Measurements from ENCODE around the gene SERPINA9.
"Not testable (repeated sequence)": the region's sequence is repeated elsewhere in the genome, so short reads cannot be mapped to it uniquely, and the experiment has no call there.

SERPINA9 gene

DNA sequence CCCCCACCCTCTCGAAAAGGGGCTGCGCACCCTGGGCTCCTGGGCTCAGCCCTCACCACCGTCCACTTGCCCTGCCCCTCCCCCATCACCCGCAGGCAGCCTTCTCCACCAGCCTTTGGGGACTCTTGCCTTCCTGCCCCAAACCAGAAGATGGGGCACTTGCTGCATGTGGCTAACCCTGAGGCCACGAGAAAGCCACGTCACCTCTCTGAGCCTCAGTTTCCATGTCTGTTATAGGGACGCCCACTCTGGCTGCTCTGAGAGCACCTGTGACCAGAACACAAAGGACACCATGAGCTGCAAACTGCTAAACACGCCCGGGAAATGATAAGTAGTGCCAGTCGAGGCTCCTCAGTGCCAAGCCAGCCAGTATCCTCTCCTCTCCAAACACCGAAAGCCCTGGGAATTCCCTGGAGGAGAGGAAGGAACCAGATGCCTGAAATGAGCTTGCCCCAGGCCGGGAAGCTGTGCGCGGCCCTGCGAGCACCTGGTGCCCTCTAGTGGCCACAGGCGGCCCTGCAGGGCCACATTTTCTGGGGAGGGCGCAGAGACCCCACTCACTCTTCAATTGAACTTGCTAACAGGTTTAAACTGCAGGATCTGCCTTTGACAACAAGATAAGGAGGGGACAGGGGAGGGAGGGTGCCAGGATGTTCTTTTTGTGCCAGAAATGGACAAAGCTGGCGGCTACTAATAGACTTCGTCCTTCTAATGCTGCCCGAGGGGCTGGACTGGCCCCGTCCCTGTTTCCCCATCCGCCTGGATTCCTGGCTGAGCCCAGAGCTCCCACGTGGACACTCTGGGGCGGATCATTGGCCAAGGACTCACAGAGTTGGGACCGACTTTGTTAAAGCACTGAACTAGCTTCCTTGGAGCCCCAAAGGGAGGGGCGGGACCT, 10.2 kb upstream of the SERPINA9 start:
- DNase-seq, result no peak

GRCh38 chr14:94484481-94484880, 8.5 kb upstream of the SERPINA9 start:
- DNase-seq, result no peak

GRCh38 chr14:94483729-94484275, 7.8 kb upstream of the SERPINA9 start:
- DNase-seq, result no peak

- no peak for DNase-seq
These were observed 7.1 kb upstream of the SERPINA9 start for GRCh38 chr14:94483071-94483451.

- not testable (repeated sequence) for DNase-seq
These were observed 6.4 kb upstream of the SERPINA9 start for GRCh38 chr14:94482132-94483070.

DNA sequence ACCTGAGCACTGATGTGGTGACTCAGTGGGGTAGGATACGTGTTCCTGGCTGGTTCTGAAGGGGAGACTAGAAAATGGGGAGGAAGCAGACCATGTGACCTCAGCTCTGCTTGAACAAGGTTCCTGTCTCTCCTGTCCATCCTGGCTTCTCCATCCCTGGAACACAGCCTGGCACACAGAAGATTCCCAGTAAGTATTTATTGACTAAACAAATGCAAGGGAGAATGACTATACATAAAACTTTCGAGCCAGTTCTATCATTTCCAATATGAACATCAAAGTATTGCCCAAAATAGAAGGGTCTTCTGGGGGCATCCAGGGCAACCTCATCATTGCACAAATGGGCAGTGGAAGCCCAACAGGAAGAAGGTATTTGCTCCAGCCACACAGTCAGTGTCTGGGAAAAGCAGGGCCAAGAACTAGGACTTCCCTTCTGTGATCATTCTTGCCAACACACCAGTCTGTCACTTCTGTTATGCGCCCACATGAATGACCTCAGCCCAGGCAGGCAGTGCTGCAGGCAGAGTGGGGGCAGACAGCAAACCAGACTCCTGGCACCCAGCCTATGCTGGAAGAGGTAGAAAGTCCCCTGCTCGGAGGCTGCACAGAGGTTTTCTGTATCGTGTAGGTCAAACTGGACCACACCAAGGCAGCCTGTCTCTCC, 5.6 kb upstream of the SERPINA9 start:
- DNase-seq, result no peak

DNA sequence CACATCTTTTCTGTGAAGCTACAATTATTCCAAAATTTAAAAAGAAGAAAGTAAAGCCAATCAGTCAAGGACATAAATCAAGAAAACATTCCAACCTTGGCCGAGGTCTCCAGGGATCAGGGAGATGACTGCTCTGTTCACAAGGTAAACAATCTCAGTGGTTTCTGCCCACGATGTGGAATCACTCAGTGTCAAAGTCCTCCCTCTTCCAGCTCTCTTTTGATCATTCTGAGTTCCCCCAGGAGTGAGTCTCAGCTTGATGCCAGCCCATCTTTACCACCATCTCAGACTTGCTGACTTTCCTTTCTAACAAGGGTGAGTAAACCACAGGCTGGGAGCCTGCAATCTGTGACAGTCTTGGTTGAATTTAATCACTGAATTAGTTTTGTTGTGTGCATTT, 4.8 kb upstream of the SERPINA9 start:
- no peak for DNase-seq

GRCh38 chr14:94478420-94478819, 2.4 kb upstream of the SERPINA9 start:
- DNase-seq, result no peak

DNA sequence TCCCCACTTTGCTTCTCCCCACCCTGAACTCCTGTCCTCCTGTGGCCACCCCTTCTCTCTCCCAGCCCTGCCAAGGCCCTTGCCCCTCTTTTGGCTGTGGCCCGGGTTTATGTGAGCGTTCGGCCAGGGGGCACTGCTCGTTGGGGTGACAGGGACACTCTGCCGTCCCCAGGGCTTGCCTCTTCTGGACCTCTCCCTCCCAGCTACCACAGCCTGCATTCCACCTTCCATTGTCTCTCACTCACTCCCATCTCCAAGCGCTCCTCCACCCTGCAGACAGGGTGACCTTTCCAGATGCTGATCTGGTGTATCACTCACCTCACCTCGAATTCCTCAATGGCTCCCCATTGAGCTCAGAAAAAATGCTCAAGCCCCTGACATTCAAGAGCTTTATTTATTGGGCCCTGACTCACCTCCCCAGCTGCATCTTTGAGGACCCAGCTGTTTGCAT, 1.4 kb downstream of the SERPINA9 start:
- no peak for DNase-seq

DNA sequence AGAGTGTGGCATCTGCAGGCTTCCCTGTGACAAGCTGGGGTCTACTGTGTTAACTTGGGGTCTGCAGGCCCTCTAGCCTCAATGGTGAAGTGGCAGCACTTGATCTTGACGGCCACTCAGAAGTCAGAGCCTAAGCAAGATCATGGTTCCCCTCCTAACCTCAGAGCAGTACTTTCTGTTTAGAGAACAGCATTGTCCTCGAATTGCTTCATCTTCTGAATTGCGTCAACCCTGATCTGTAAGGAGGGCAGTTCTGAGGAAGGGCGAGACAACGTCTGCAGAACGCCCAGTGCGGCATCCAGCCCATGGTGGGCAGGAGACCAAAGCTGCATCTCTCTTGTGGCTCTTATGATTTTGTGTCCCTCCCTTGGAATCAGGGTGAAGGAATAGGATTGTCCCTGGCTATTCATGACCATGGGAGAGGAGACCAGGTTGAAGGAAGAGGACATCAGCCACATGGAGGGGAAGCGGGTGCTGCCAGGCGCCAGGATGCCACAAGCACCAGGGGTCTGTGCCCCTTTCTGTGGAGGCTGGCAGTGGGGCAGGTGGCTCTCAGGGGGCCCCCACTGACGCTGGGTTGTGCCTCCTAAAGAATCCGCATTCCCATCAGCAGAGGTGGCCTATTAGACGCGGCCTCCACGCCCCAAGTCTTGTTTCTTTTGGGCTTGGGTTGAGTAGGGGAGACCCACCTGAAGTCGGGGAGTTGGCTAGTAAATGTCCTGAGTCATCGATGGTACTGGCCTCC, 2.2 kb downstream of the SERPINA9 start:
- no peak for DNase-seq

GRCh38 chr14:94472842-94473241, 3.2 kb downstream of the SERPINA9 start:
- no peak for DNase-seq

GRCh38 chr14:94471045-94471444, 5.0 kb downstream of the SERPINA9 start:
- DNase-seq, result no peak

- no peak for DNase-seq
These were observed 5.7 kb downstream of the SERPINA9 start for GRCh38 chr14:94470311-94470710.

- no peak for DNase-seq
These were observed 6.7 kb downstream of the SERPINA9 start for GRCh38 chr14:94469261-94469660.

GRCh38 chr14:94467728-94468520, 8.1 kb downstream of the SERPINA9 start:
- DNase-seq, result no peak

DNA sequence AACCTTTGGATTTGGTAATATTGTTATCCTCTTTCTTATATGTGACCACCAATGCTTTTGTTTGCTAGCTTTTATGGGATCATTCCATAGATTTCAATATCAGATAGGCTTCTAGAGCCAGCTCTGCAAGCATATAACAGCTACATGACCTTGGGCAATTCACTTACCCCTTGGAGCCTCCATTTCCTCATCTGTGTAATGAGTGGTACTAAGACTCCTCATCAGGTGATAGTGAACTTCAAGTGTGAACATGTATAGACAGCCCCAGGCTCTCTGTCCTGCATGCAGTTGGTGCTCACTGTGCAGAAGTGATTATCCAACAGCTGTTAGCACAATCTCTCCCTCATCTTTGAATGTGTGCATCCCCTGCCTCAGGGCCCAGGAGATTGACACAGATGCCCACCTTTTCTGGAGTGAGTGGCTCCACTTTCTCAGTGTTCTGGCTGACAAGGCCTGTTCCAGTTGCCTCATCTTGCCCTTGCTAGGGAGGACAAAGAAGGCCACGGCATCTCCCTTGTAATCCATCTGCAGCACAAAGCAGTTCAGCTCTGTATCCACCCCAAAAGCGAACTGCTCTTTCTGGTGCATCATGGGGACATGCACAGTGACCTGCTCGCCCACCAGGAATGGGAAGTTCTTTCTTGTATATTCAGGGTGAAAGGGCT, 9.2 kb downstream of the SERPINA9 start:
- DNase-seq, result no peak

- no peak for DNase-seq
These were observed 11.0 kb downstream of the SERPINA9 start for GRCh38 chr14:94465042-94465441.

GRCh38 chr14:94464290-94464689, 11.7 kb downstream of the SERPINA9 start:
- no peak for DNase-seq

GRCh38 chr14:94462763-94463572, 13.0 kb downstream of the SERPINA9 start:
- DNase-seq, result no peak

GRCh38 chr14:94462219-94462551, 13.8 kb downstream of the SERPINA9 start:
- no peak for DNase-seq
